ENCODE measurements around the gene LYRM1. TPM values are rescaled to one million over a fixed set of nuclear protein-coding genes. Genes with fewer than 3 reads are reported as not detected.

LYRM1 gene
- total and polyA plus RNA-seq, 7 donors = 31.2 to 85.6 (median 43.7) TPM

Other genes starting within 250 kb of the LYRM1 start
- gene ACSM1, start 203.1 kb upstream of the LYRM1 start, total RNA-seq = 1 to 10 TPM in 3 of 4 donors, under 1 TPM in 1; 0.71 to 2.4 (median 1.8) TPM
- gene ACSM1, start 203.1 kb upstream of the LYRM1 start, polyA plus RNA-seq = 1 to 10 TPM in 1 of 3 donors, under 1 TPM in 2; 0.41 to 1.2 (median 0.69) TPM
- 100 to 1,000 TPM in 3 of 4 donors, 10 to 100 TPM in 1; 59.3 to 115 (median 112) TPM for gene THUMPD1, start 159.0 kb upstream of the LYRM1 start, total RNA-seq
- gene THUMPD1, start 159.0 kb upstream of the LYRM1 start, polyA plus RNA-seq = 10 to 100 TPM; 12.0 to 21.7 (median 15.5) TPM
- 10 to 100 TPM; 12.5 to 22.7 (median 15.6) TPM for gene ACSM3, start 136.8 kb upstream of the LYRM1 start, total RNA-seq
- 10 to 100 TPM; 14.1 to 25.7 (median 16.2) TPM for gene ACSM3, start 136.8 kb upstream of the LYRM1 start, polyA plus RNA-seq
- gene ERI2, start 94.3 kb upstream of the LYRM1 start, total RNA-seq = 10 to 100 TPM in 3 of 4 donors, 1 to 10 TPM in 1; 7.2 to 19.3 (median 16.6) TPM
- gene ERI2, start 94.3 kb upstream of the LYRM1 start, polyA plus RNA-seq = 10 to 100 TPM in 2 of 3 donors, 1 to 10 TPM in 1; 8.4 to 24.3 (median 12.8) TPM
- gene REXO5, start 94.2 kb upstream of the LYRM1 start, total RNA-seq = 1 to 10 TPM; 1.8 to 7.5 (median 3.0) TPM
- 1 to 10 TPM; 1.2 to 2.9 (median 1.2) TPM for gene REXO5, start 94.2 kb upstream of the LYRM1 start, polyA plus RNA-seq
- gene DCUN1D3, start 413 bp upstream of the LYRM1 start, total RNA-seq = 10 to 100 TPM; 10.8 to 21.6 (median 16.2) TPM
- gene DCUN1D3, start 413 bp upstream of the LYRM1 start, polyA plus RNA-seq = 1 to 10 TPM; 3.0 to 5.0 (median 3.9) TPM